ENCODE data around the gene TBC1D4. TPM values are rescaled to one million over a fixed set of nuclear protein-coding genes. Genes with fewer than 3 reads are reported as not detected.
A peak's percentile ranks its signal among the peaks of the same experiment; 100 is the strongest.

The TBC1D4 gene
- polyA plus RNA-seq, 1 experiment = 16.4 TPM

DNA sequence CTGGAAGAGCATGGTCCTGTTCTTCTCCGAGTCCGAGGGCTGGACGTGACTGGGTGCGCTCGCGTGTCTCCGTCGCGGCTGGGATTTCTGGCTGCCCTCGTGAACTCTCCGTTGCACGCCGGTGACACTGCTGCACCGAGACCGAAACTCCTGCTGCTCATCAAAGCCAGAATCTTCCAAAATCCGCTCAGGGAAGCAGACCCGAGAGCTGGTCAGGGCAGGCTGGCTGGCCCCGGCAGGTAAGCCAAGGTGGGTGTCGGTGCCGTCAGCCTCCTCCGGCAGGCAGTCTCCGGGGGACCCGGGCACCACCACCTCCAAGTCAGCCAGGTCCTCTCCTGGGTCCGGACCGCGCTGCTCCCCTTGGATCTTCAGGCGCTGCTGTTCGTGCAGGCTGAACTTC, 119.9 kb downstream of the TBC1D4 start:
- no peak overlapping the region for H3K4me3 ChIP-seq (ENCODE audit: low read depth, low read length)
- no peak for DNase-seq (ENCODE audit: low read depth)
- no peak for TF ChIP-seq CTCF (IDR thresholded peaks at IDR 0.05; ENCODE audit: insufficient read depth, low read depth, low read length)
- H3K36me3 ChIP-seq (ENCODE audit: control insufficient read depth, insufficient read depth, low read length) = no peaks in the 10 kb centered on the region; the same call in 1 of the 2 replicates
- ChIA-PET POLR2A (no interaction called here), CTCF (no interaction called here)
- H3K27me3 ChIP-seq (ENCODE audit: control insufficient read depth, insufficient read depth, low read length) = no peaks in the 10 kb centered on the region

GRCh38 chr13:75360170-75360569, 121.8 kb downstream of the TBC1D4 start:
- no peak for TF ChIP-seq CTCF (IDR thresholded peaks at IDR 0.05; ENCODE audit: insufficient read depth, low read depth, low read length)
- Histone ChIP-seq H3K27me3 (ENCODE audit: control insufficient read depth, insufficient read depth, low read length) (no peaks in the 10 kb centered on the region), H3K4me3 (ENCODE audit: low read depth, low read length) (no peak overlapping the region), H3K36me3 (ENCODE audit: control insufficient read depth, insufficient read depth, low read length) (no peaks in the 10 kb centered on the region; the same call in 1 of the 2 replicates)
- no peak for DNase-seq (ENCODE audit: low read depth)
- POLR2A ChIA-PET = no interaction called here
- CTCF ChIA-PET = no interaction called here

DNA sequence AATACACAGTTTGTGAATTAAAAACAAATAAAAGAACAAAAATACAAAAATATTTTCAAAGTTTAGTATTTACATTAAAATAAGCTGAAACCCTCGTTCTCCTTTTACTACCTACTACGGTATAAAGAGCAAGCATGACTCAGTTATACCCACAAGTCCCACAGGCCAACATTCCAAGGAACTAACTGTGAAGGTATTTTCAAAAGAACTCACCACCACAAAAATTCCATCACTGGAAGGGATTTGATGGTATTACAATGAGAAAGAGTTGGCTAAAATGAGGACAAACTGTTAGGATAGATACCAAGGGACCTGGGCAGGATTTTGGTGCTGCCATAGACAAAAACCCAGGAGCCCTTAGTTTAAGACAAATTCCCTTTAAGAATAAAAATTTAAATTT, 122.7 kb downstream of the TBC1D4 start:
- no peak for TF ChIP-seq CTCF (IDR thresholded peaks at IDR 0.05; ENCODE audit: insufficient read depth, low read depth, low read length)
- DNase-seq (ENCODE audit: low read depth) = peak; percentile 55
- no peaks in the 10 kb centered on the region; the same call in 1 of the 2 replicates for H3K36me3 ChIP-seq (ENCODE audit: control insufficient read depth, insufficient read depth, low read length)
- CTCF ChIA-PET = interaction anchor here (1.3 to 1.9 kb wide), 2 partner anchors 19 to 21 kb away, joined by 4 read pairs; no protein-coding TSS in a partner anchor
- H3K27me3 ChIP-seq (ENCODE audit: control insufficient read depth, insufficient read depth, low read length) = no peaks in the 10 kb centered on the region
- no peak overlapping the region for H3K4me3 ChIP-seq (ENCODE audit: low read depth, low read length)
- POLR2A ChIA-PET = interaction anchor here (0.6 kb wide), 1 partner anchor 52 kb away, joined by 4 read pairs; no protein-coding TSS in a partner anchor

DNA sequence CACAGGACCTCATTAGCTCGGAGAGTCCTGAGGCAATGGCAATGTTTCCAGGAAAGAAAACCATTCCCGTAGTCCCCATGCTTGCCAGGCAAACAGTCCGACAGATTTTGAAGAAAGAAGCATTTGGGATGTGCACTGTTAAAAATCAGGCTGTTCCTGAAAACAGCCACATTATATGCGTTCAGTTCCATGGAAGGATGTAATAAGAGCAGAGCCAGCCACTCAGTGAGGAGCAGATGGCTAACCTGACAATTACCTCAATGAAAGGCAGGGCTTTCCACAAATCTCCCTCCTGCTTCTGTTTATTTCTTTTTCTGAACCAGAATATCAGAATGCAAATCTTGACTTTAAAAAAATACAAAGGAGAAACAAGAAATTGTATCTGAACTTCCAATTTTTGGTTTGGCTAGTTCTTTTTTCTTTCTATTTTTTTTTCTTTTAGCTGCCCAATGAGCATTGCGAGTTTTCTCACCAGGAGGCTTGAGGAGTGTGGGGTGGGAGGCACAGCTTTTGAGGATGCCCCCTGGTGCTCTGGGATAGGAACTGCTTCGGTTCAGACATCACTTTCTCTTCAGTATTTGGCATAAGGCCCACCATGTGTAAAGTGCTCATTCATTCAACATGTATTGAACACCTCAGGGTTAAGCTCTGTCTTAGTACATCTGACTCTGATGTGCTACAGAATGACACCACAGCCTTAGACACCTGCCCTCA, 124.2 kb downstream of the TBC1D4 start:
- TF ChIP-seq CTCF (IDR thresholded peaks at IDR 0.05; ENCODE audit: insufficient read depth, low read depth, low read length) = peak; percentile 63
- no peak for DNase-seq (ENCODE audit: low read depth)
- ChIA-PET POLR2A (interaction anchor here (0.6 kb wide), 1 partner anchor 50 kb away, joined by 4 read pairs; no protein-coding TSS in a partner anchor), CTCF (interaction anchor here (0.6 to 1.9 kb wide), 7 partner anchors 19 to 192 kb away, joined by 3 to 5 read pairs (median 3); partner anchors contain the start of genes TBC1D4 and UCHL3)
- no peaks in the 10 kb centered on the region; the same call in 1 of the 2 replicates for H3K36me3 ChIP-seq (ENCODE audit: control insufficient read depth, insufficient read depth, low read length)
- no peak overlapping the region for H3K4me3 ChIP-seq (ENCODE audit: low read depth, low read length)
- H3K27me3 ChIP-seq (ENCODE audit: control insufficient read depth, insufficient read depth, low read length) = no peaks in the 10 kb centered on the region

DNA sequence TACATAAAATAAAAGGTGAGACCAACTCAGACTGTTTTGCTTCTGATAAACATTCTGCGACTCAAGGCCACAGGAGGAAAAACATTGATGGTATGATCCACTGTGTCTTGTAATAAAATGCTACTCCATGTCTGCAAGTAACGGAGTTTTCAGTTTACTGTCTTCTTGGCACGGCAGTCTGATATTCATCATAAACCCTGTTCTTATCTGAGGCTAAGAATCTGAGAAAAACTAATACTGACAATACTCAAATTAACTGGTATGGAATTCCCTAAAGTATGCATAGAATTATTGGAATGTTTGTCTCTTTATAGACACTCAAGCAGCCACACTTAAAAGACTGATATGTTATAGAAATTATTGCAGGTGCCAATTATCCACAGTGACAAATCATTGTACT, 125.5 kb downstream of the TBC1D4 start:
- DNase-seq (ENCODE audit: low read depth) = no peak
- ChIA-PET CTCF (no interaction called here), POLR2A (interaction anchor here (0.6 kb wide), 1 partner anchor 280 kb away, joined by 4 read pairs; no protein-coding TSS in a partner anchor)
- Histone ChIP-seq H3K36me3 (ENCODE audit: control insufficient read depth, insufficient read depth, low read length) (no peaks in the 10 kb centered on the region), H3K4me3 (ENCODE audit: low read depth, low read length) (no peak overlapping the region), H3K27me3 (ENCODE audit: control insufficient read depth, insufficient read depth, low read length) (no peaks in the 10 kb centered on the region)
- TF ChIP-seq CTCF (IDR thresholded peaks at IDR 0.05; ENCODE audit: insufficient read depth, low read depth, low read length) = no peak

All from BJ (cell line).